Suppressor macrophage treated with lipopolysaccharide for 4 hours (primary cell): ENCODE data around the gene MIS18BP1.
"Not testable (repeated sequence)": the region's sequence is repeated elsewhere in the genome, so short reads cannot be mapped to it uniquely, and the experiment has no call there.

Source experiments
- DNase-seq: peaks from one replicate; pipeline ENCODE4 v3.0.0-alpha.2; 2020

The MIS18BP1 gene

GRCh38 chr14:45253070-45253753 lies at the start of gene MIS18BP1:
TSS of gene MIS18BP1 (minus strand) at chr14:45253202. CDS start at chr14:45247286, 5,916 bp downstream.
- peak; percentile 98 for DNase-seq

- DNase-seq, result no peak
These were observed 45.6 kb upstream of the MIS18BP1 start for GRCh38 chr14:45298423-45299117.

GRCh38 chr14:45294796-45295195 lies 41.8 kb upstream of the MIS18BP1 start:
- not testable (repeated sequence) for DNase-seq

GRCh38 chr14:45290547-45290946 lies 37.5 kb upstream of the MIS18BP1 start:
- DNase-seq, result peak; percentile 11

- DNase-seq, result no peak
These were observed 34.6 kb upstream of the MIS18BP1 start for GRCh38 chr14:45287610-45288009.

- DNase-seq, result no peak
These were observed 31.8 kb upstream of the MIS18BP1 start for GRCh38 chr14:45284802-45285201.

- not testable (repeated sequence) for DNase-seq
These were observed 28.9 kb upstream of the MIS18BP1 start for GRCh38 chr14:45281731-45282400.

- no peak for DNase-seq
These were observed 19.0 kb upstream of the MIS18BP1 start for GRCh38 chr14:45271858-45272537.

- no peak for DNase-seq
These were observed 17.0 kb upstream of the MIS18BP1 start for GRCh38 chr14:45270031-45270430.

- DNase-seq, result no peak
These were observed 14.1 kb upstream of the MIS18BP1 start for GRCh38 chr14:45267071-45267470.

- DNase-seq, result no peak
These were observed 9.6 kb upstream of the MIS18BP1 start for GRCh38 chr14:45262637-45263036.

GRCh38 chr14:45261209-45261608 lies 8.2 kb upstream of the MIS18BP1 start:
- DNase-seq, result no peak

- no peak for DNase-seq
These were observed 5.8 kb upstream of the MIS18BP1 start for GRCh38 chr14:45258805-45259204.

- no peak for DNase-seq
These were observed 5.1 kb upstream of the MIS18BP1 start for GRCh38 chr14:45258073-45258472.

- DNase-seq, result peak; percentile 39
These were observed 1.8 kb upstream of the MIS18BP1 start for GRCh38 chr14:45254771-45255170.

GRCh38 chr14:45253754-45254310 lies 830 bp upstream of the MIS18BP1 start:
- no peak for DNase-seq

- DNase-seq, result peak; percentile 30
These were observed 484 bp downstream of the MIS18BP1 start for GRCh38 chr14:45252366-45253069.

- DNase-seq, result peak; percentile 90
These were observed 1.1 kb downstream of the MIS18BP1 start for GRCh38 chr14:45251912-45252311.

GRCh38 chr14:45249856-45250575 lies 3.0 kb downstream of the MIS18BP1 start:
- DNase-seq, result peak; percentile 59

- no peak for DNase-seq
These were observed 5.6 kb downstream of the MIS18BP1 start for GRCh38 chr14:45247427-45247826.

- peak; percentile 37 for DNase-seq
These were observed 6.3 kb downstream of the MIS18BP1 start for GRCh38 chr14:45246691-45247090.

- no peak for DNase-seq
These were observed 6.9 kb downstream of the MIS18BP1 start for GRCh38 chr14:45246151-45246550.
